A673 (cell line): ENCODE data around the gene FAR1.

Experiments
- CTCF ChIP-seq: fragments of 300-800, 200-600 bp; sonication (generic); conservative IDR thresholded peaks from 2 replicates; pipeline ENCODE4 v1.5.1; 2017; ENCODE audit warnings: low read depth, mild to moderate bottlenecking, antibody characterized with exemption, low read length, moderate library complexity, mixed read lengths
- EZH2 ChIP-seq: fragments of 200-600 bp; sonication (generic); IDR thresholded peaks from 2 replicates; pipeline ENCODE4 v1.6.1; 2017; ENCODE audit warnings: borderline replicate concordance, low read depth, mild to moderate bottlenecking, mixed read lengths, antibody characterized with exemption, low read length; ENCODE audit not compliant: poor library complexity, severe bottlenecking

GRCh38 chr11:13666708-13667107 is 1.8 kb upstream of the FAR1 start:
- TF ChIP-seq CTCF (no peak), EZH2 (no peak)
